Stimulated activated CD4-positive, alpha-beta T cell treated with anti-CD3 and anti-CD28 coated beads, Interleukin-1b, Interleukin-23, amount 100 ng/mL, for 4 hours (primary cell): ENCODE measurements around the gene KCNK6.

ENCODE experiments used
- DNase-seq, 2 donors: peaks; one replicate each; pipeline ENCODE4 v3.0.0-alpha.2; 2020; ENCODE audit warnings: low read depth in 2 of 2

Gene KCNK6

DNA sequence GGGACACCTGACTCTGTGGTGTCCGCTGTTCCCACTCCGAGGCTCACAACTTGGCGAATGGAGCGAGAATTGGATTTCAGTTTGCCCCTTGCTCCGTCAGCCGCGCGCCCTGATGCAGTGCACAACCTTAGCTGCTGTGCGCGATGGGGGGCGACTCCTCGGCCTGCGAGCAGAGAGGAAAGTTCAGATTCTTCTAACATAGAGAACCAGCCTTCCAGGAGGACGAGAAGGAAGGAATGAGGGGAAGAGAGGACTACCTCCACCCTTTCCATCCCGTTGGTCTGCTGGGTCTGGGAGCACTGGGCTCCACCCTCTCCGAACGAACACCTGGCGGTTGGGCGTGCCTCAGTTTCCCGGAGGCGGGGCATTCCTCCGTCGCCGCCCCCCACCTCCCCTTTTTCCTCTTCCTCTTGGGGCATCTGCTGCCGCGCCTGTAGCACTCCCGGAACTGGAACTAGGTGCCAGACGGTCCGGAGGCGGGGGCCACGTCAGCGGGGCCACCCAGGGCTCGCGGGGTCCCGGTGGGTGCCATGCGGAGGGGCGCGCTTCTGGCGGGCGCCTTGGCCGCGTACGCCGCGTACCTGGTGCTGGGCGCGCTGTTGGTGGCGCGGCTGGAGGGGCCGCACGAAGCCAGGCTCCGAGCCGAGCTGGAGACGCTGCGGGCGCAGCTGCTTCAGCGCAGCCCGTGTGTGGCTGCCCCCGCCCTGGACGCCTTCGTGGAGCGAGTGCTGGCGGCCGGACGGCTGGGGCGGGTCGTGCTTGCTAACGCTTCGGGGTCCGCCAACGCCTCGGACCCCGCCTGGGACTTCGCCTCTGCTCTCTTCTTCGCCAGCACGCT, at the start of gene KCNK6:
Gene KCNK6 (plus strand): TSS at position 425 of the 838 bp plus-strand sequence. CDS start 106 bp downstream, at position 531.
- peak; percentile 28 to 55 for DNase-seq

DNA sequence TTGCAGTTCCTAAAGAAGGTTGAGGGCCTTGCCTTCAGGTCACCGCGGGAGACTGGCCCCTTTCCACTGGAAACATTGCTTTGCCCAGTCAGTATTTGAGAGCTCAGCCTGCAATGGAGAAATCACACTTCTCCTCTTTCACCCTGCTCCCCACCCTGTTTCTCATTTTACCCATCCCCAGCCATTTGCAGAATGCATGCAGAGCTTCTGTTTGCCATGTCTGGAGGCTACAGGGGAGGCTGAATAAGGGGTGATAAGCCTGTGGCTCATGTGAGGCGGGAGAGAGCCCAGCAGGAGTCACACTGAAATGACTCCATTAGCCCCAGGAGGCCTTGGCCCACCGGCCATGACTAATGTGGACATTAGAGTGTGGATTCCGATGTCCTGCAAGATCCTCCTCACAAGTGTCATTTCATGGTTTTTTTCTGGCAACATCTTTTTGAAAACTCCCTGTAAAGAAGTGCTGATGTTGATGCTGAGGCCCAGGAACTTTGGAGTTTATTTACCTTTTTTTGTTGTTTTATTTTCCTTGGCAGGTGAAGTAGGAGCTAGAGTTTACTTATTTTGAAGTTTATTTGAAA, 49.0 kb upstream of the KCNK6 start:
- no peak for DNase-seq

DNA sequence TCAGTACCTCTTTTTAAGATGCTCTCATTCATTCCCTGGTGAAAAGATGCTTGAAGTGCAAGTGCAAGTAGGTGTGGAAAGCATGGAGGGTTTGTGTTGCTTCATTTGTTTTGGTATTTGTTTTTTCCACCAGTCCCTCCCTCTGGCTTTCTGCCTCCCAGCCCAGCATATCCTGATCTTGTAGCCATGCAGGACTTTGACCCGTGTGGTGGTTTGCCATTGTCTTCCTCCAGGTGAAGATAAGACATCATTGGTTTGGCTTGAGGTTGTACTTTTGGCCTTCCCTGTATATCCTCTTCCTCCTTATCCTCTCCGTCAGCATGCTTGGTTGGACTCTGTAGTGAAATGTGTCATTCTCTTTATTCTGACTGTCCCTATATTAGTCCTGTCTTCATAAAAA, 46.1 kb upstream of the KCNK6 start:
- DNase-seq = no peak

DNA sequence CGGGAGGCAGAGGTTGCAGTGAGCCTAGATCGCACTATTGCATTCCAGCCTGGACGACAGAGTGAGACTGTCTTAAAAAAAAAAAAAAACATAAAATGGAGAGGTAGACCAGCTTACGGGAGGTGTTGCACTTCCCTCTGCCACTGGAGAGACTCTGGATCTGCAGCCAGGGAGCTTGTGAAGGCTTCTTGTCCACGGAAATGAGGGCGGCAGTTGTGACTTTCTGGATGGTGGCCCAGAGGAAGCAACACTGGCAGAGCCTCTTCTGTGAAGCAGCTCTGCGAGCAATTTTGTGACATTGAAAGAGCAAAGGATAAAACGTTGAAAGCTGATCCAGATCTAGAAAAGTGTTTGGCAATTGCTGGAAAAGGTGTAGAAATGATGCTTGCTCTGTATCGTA, 44.9 kb upstream of the KCNK6 start:
- DNase-seq = no peak

GRCh38 chr19:38276942-38277517, 42.6 kb upstream of the KCNK6 start:
- DNase-seq = no peak

DNA sequence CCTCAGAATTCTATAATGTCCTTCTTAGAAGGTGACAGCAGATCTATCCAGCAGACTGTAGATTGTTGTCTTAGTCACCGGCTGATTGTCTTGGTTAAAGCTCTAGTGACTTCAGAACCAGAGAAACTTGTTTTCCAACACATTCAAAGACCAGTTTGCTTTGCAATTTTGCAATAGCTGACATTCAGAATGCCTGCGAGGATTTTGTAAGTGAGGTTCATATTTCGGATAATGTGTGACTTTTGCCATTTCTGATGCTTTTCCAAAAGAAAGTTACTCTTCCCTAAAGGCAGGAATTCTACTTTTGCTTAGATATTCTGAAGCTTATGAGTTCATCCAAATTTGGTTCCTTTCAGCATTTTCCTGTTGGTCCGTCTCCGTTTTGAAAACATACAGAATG, 42.1 kb upstream of the KCNK6 start:
- no peak for DNase-seq

DNA sequence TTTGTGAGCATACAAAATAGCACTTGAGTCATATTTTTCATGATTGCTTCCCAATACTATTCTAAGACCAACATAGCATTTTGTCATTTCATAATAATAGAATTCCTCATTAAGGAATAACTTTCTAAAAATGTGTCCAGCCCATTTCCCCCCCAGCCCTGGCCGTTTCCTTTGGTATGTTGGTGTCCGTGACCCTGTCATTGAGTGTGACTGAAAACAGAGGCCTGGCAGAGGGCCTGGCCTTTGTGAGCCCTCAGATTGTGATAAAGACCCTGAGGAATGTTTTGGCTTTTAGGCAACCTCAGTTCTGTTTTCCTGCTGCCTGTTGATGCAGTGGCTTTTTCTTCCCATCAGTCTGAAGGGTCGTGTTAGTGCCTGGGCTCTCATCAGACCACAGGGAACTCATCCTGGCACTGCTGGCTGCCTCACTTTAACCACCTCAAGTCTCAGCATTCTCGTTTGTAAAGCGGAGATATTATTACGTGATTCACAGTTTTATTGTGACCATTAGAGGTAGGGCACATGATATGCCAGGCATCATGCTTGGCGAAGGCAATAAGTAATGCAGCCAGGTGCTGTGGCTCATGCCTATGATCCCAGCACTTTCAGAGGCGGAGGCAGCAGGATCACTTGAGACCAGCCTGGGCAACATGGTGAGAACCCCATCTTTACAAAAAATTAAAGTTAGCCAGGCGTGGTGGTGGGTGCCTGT, 41.5 kb upstream of the KCNK6 start:
- no peak for DNase-seq

DNA sequence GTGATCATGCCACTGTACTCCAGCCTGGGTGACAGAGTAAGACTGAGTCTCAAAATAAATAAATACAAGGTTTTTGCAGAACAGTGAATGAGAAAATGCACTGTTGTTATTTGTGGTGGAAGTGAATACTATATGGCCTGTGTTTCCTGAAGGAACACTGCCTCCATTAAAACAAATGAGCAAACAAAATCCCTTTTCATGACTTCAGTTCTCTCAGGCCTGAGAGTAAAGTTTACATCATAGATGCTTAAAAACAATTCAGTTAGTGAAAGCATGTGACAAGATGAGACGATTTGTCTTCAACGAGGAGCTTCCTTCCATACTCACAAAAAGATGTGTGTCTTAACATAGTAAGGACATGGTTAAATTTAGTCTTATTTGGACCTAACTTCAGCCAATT, 40.9 kb upstream of the KCNK6 start:
- DNase-seq = no peak

DNA sequence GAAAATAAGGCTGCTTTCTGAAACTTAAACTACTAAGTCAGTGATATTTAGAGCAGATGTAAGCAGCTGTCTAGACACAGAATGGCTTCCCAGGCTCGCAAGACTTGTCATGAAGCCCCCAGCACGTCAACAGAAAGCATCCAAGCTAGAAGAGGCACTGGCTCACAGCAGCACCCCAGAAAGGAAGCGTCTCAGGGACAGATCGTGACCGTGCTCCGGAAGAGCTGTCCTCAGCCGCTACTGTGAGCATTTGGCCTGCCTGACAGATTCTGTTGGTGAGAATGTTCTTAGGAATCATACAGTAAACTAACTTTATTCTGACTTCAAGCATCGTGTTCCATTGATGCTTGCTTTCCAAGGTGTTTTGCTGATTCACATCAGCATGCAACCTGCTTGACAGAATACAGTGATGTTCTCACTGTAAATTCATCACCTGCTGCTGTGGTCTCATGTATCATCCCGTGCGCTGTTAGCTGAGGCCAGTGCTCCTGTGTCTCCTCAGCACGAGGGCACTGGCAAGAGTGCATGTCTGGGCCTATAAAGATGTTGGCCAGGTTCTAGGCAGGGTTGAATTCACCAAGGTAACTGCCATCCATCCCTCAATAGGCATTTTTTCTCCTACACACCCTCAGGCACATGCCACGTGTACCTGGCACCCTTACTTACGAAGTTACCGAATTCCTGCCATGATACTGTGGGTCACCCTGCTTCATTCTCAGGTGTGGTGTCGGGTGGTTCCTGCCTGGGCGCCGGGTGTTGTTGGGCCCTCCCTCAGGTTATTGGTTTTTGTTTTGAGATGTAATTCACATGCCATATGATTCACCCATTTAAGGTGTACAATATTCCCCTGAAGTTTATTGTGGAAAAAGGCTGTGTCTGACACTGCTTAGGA, 39.4 kb upstream of the KCNK6 start:
- DNase-seq = no peak

DNA sequence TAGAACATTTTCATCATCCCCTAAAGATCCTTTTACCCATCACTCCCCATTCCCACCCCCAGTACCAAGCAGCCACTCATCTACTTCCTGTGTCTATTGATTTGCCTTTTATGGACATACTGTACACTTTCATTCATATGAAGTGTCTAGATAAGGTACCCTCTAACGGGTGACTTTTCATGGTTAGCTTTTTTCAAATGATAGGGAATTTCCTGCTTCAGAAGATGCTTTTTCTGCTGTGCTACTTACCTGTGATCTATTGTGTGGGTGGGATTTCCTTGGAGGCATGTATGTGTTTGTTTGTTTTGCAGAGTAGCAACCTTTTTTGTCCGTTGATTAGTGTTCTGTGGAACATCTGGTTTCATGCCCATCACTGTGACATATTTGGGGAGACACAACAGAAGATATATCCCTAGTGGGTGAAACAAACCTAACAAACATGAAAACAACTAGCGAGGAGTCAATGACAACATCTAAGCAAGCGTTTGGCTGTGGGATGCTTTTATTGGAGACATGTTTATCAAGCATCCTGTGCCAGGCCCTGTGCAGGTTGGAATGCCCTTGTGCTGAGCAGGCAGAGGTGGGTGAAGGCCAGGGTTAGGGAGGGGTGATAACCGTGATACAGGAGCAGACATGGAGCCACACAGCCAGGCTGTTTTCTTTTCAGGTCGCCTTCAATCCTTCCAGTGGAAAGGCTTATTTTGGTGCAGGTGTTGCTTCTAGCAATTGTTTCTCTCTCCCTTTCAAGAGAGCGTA, 37.7 kb upstream of the KCNK6 start:
- no peak for DNase-seq

- no peak for DNase-seq
Observed at GRCh38 chr19:38283271-38283670, 36.4 kb upstream of the KCNK6 start.

DNA sequence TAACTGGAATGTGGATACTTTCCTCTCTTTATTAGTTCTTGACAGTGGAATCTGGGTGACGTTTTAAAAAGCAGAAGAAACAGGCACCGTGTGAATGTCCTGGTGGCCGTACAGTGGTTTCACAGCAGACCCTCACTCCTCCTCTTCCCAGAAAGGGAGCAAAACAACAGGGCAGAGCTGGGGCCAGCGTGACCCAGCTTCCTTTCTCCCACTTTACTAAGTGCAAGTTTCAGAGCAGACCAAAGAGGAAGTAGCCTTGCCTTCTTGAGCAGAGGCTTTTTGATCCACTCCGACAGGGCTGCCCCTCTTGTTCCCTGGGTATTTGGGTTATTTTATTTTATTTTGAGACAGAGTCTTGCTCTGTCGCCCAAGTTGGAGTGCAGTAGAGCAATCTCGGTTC, 35.2 kb upstream of the KCNK6 start:
- DNase-seq = no peak

- no peak for DNase-seq
Observed at GRCh38 chr19:38285567-38285966, 34.1 kb upstream of the KCNK6 start.

GRCh38 chr19:38287604-38288003, 32.0 kb upstream of the KCNK6 start:
- DNase-seq = no peak

DNA sequence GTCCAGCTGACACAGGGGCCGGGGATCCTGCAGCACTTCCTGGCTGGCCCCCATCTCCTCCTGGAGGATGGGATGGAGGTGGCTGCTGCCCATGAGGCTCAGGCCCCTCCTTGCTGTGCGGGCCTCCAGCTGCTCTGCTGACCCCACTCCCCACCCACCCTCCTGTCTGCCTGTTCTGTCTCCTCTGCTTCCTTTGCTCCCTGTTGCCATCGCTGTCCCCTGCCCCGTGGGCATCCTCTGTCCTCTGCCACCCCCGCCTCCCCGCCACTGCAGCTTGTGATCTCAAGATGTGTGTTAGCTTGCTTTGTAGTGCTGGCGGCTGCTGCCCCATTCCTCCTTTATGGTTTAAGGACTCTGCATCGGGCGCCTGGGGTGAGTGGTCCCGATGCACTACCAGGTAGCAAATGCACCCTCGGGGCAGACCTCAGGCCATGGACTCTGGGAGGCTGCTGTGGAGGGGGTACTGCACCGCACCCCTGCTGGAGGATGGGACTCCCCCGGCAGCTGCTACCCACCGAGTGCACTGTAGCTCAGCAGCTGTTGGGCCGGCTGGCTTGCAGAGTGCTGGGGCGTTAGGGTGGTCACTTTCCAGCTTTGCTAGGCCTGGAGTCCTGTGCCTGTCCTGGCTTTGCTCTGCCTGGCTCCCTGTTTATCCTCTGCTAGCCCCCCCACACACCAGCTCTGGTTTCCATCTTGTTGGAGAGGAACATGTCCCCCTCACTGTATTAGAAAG, 31.4 kb upstream of the KCNK6 start:
- DNase-seq = no peak

GRCh38 chr19:38289955-38290354, 29.7 kb upstream of the KCNK6 start:
- no peak for DNase-seq

DNA sequence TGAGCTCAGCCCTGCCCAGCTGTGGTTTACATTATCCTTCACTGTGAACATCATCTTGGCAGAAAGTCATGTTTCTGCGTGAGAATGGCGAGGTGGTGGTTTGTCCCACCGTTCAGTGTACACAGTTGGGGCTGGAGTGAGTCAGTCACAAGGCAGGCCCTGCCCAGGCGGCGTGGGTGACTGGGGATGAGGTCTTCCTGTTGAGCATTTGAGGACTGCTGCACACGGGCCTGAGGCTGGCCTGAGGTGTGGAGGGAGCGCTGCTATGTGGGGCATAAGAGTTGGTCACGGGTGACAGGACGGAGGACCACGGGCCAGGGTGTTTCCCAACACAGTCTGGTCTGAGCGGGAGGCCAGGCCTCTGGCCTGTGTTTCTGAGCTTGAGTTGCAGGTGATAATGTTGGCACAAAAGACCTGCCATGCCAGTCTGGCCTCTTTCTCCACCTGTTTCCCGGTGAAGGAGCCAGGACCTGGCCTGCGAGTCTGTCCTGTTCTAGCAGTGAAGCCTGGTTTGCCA, 29.0 kb upstream of the KCNK6 start:
- no peak for DNase-seq

DNA sequence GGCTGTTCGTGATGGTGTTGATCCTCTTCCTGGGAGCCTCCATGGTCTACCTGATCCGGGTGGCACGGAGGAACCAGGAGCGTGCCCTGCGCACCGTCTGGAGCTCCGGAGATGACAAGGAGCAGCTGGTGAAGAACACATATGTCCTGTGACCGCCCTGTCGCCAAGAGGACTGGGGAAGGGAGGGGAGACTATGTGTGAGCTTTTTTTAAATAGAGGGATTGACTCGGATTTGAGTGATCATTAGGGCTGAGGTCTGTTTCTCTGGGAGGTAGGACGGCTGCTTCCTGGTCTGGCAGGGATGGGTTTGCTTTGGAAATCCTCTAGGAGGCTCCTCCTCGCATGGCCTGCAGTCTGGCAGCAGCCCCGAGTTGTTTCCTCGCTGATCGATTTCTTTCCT, 27.8 kb upstream of the KCNK6 start:
- no peak for DNase-seq

DNA sequence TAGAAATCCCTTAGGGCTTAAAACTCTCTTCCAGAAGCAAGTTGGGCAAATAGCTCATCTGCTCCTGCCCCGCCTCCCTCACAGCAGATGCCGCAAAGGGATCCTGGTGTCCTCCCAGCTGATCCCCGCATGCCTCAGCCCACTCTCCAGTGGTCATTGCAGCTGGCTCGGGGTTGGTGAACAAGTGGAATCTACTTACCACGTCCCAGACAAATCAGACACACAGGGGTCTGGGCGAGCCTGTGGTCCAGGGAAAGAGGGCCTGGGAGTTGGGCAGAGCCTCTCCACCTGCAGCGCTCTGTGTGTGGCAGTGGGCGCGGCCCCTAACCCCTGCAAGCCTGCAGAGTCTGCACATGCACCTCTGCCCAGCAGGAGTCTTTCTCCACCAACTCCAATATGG, 26.4 kb upstream of the KCNK6 start:
- DNase-seq = no peak

DNA sequence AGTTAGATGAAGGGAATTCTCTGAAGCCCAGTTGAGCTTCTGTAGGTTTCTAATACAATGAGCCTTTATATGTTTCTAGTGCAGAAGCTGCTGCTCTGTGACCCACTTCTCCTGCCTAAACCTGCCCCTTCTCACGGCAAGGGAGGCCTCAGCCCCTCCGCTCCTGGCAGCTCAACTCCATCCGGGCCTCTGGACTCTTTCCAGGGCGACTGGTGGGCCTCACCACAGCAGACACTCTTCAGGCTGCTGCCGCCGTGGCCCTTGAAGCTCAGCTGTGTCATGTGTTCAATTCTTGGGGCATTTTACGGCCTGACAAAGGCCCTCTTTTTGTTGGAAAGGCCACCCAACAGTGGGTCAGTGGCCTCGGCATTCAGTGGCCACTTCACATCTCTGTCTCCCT, 25.6 kb upstream of the KCNK6 start:
- no peak for DNase-seq
